Endothelial cell of umbilical vein (primary cell): ENCODE results near the gene SOX10. TPM values are rescaled to one million over a fixed set of nuclear protein-coding genes. Genes with fewer than 3 reads are reported as not detected.

Experiments used
- BruUV-seq: library from RNA; stranded (reverse); fragments of 400-500 nt; replicated peaks from 2 replicates; lab custom pipeline; 2021; lab: Mats Ljungman, UMichigan
- CTCF ChIA-PET: fragments of 300-600, 350-600 bp; sonication (Branson Sonifier 250); formaldehyde crosslinking; loops from one replicate; lab custom pipeline; 2021; ENCODE audit warnings: antibody characterized with exemption, inconsistent platforms; lab: Charles Lee
- POLR2A ChIA-PET: fragments of 300-600, 350-600 bp; sonication (Branson Sonifier 250); formaldehyde crosslinking; loops from one replicate; lab custom pipeline; 2021; ENCODE audit warnings: antibody characterized with exemption, inconsistent platforms; lab: Charles Lee
- DNase-seq: peaks from one replicate; pipeline ENCODE4 v3.0.0-alpha.2; 2011; ENCODE audit warnings: low read depth, low spot score
- FAIRE-seq: peaks from 2 replicates; lab custom pipeline; 2011; peaks lifted over from hg19 to GRCh38; lab: Jason Lieb, UNC
- H2AFZ ChIP-seq: 2 replicates; pipeline ENCODE4 v1.6.0; 2012; ENCODE audit warnings: low read depth, low read length, control low read depth, inconsistent platforms
- H3K27ac ChIP-seq: 2 replicates; pipeline ENCODE4 v1.5.1; 2011; ENCODE audit warnings: low read depth, mild to moderate bottlenecking, control low read depth, low read length, moderate library complexity; ENCODE audit not compliant: insufficient read depth
- H3K27me3 ChIP-seq, 2 experiments: 2 replicates each; pipeline versions ENCODE4 v1.6.0 to v1.6.1; 2011; ENCODE audit warnings: low read length in 2 of 2, mixed read lengths in 1 of 2; ENCODE audit not compliant: control insufficient read depth in 2 of 2, insufficient read depth in 2 of 2
- H3K36me3 ChIP-seq, 2 experiments: 2 replicates in 1 of 2; 3 replicates in 1 of 2; pipeline ENCODE4 v1.5.1; 2011; ENCODE audit warnings: low read length in 2 of 2, mild to moderate bottlenecking in 1 of 2, moderate library complexity in 1 of 2; ENCODE audit not compliant: control insufficient read depth in 2 of 2, insufficient read depth in 2 of 2; ENCODE audit errors: extremely low read depth in 1 of 2
- H3K4me1 ChIP-seq: 3 replicates; pipeline ENCODE4 v1.5.1; 2011; ENCODE audit warnings: mild to moderate bottlenecking, low read length; ENCODE audit not compliant: control insufficient read depth, insufficient read depth; ENCODE audit errors: extremely low read depth
- H3K4me2 ChIP-seq: 2 replicates; pipeline ENCODE4 v1.6.1; 2011; ENCODE audit warnings: low read length, control low read depth, mixed read lengths; ENCODE audit not compliant: insufficient read depth
- H3K4me3 ChIP-seq, 3 experiments: fragments of 200-600 bp in 1 of 3; sonication (generic), shearing (Covaris generic) in 1 of 3; replicated peaks in 1 of 3; 2 replicates each; pipeline ENCODE4 v1.5.1; 2011 to 2016; ENCODE audit warnings: control low read depth in 3 of 3, low read length in 3 of 3, mild to moderate bottlenecking in 2 of 3, inconsistent platforms in 1 of 3, low read depth in 1 of 3, moderate library complexity in 1 of 3; ENCODE audit not compliant: insufficient read depth in 1 of 3
- H3K79me2 ChIP-seq: 2 replicates; pipeline ENCODE4 v1.6.0; 2012; ENCODE audit warnings: low read length, inconsistent platforms; ENCODE audit not compliant: control insufficient read depth, insufficient read depth
- H3K9ac ChIP-seq: replicated peaks from 2 replicates; pipeline ENCODE3; 2011; ENCODE audit warnings: low read length, control low read depth; ENCODE audit not compliant: insufficient read depth; ENCODE audit errors: extremely low read depth
- H3K9me1 ChIP-seq: replicated peaks from 3 replicates; pipeline ENCODE4 v1.6.0; 2011; ENCODE audit warnings: mild to moderate bottlenecking, low read length; ENCODE audit not compliant: control insufficient read depth, insufficient read depth; ENCODE audit errors: extremely low read depth
- H3K9me3 ChIP-seq: replicated peaks from 2 replicates; pipeline ENCODE4 v1.5.1; 2012; ENCODE audit warnings: low read length, inconsistent platforms; ENCODE audit not compliant: control insufficient read depth, insufficient read depth
- H4K20me1 ChIP-seq: replicated peaks from 2 replicates; pipeline ENCODE3; 2011; ENCODE audit warnings: mild to moderate bottlenecking, low read length; ENCODE audit not compliant: control insufficient read depth, insufficient read depth; ENCODE audit errors: extremely low read depth
- CTCF ChIP-seq, 2 donors: IDR thresholded peaks; 1 replicate in 1 of 2; 2 replicates in 1 of 2; pipeline ENCODE4 v1.5.1; 2011; ENCODE audit warnings: low read length in 2 of 2, mild to moderate bottlenecking in 2 of 2, moderate library complexity in 2 of 2, control low read depth in 1 of 2, inconsistent platforms in 1 of 2, low read depth in 1 of 2; ENCODE audit not compliant: insufficient read depth in 1 of 2; ENCODE audit errors: extremely low read depth in 1 of 2
- EZH2 ChIP-seq: IDR thresholded peaks from 2 replicates; pipeline ENCODE4 v1.6.1; 2012; ENCODE audit warnings: borderline replicate concordance, low read depth, mild to moderate bottlenecking, moderate library complexity, low read length, inconsistent platforms; ENCODE audit not compliant: severe bottlenecking
- FOS ChIP-seq: IDR thresholded peaks from 2 replicates; pipeline ENCODE4 v1.6.1; 2011; ENCODE audit warnings: mild to moderate bottlenecking, low read length, moderate library complexity, borderline replicate concordance; ENCODE audit not compliant: insufficient read depth
- GATA2 ChIP-seq: IDR thresholded peaks from 2 replicates; pipeline ENCODE4 v1.7.0; 2011; ENCODE audit warnings: low read depth, mild to moderate bottlenecking, moderate library complexity, mixed read lengths, low read length; ENCODE audit not compliant: insufficient read length, insufficient read depth
- POLR2A ChIP-seq: IDR thresholded peaks from 2 replicates; pipeline ENCODE4 v1.6.1; 2012; ENCODE audit warnings: low read depth, mild to moderate bottlenecking, control low read depth, low read length
- POLR2AphosphoS5 ChIP-seq: IDR thresholded peaks from 2 replicates; pipeline ENCODE4 v1.6.1; 2012; ENCODE audit warnings: low read depth, mild to moderate bottlenecking, control low read depth, low read length, moderate library complexity; ENCODE audit not compliant: insufficient read depth
- dilution Hi-C: fragments of 300-500 bp; cut with MboI; formaldehyde crosslinking; loops from one replicate; pipeline ENCODE4 v1.15.0; 2019; ENCODE audit warnings: low sequenced_read_pairs; ENCODE audit not compliant: extremely low pct_ligation_motif_present
- intact Hi-C: fragments of 100-400 bp; cut with micrococcal nuclease; formaldehyde crosslinking; loops from one replicate; pipeline ENCODE4 v1.10.0; 2022
- polyA plus RNA-seq, 4 experiments: library from polyadenylated mRNA; depleted of rRNA in 3 of 4; stranded (reverse) in 3 of 4; unstranded in 1 of 4; fragments of >200 nt; gene quantifications; 2 replicates each; pipeline versions ENCODE4 v1.2.1 to v1.2.3, GENCODE V29; 2011 to 2012; ENCODE audit warnings: missing spikeins in 1 of 4
- total RNA-seq: library from RNA; stranded (reverse); gene quantifications from 2 replicates; pipeline ENCODE4 v1.2.3, GENCODE V29; 2021

Gene SOX10
- total and polyA plus RNA-seq, 2 donors (not counting 3 experiments of a cell fraction or from before 2014, with no cell fraction given): not detected

GRCh38 chr22:38014083-38014482, 29.7 kb upstream of the SOX10 start:
- Histone ChIP-seq H3K27me3 (no peaks in the 10 kb centered on the region), H3K4me2 (no peak overlapping the region), H3K27ac (no peak overlapping the region), H2AFZ (no peak overlapping the region), H3K9me1 (no peaks in the 10 kb centered on the region), H3K4me1 (peaks cover 12% of the 10 kb centered on the region), H3K36me3 (no peaks in the 10 kb centered on the region), H3K79me2 (no peaks in the 10 kb centered on the region), H3K9ac (no peak overlapping the region), H3K4me3 (no peak overlapping the region), H4K20me1 (no peaks in the 10 kb centered on the region), H3K9me3 (no peaks in the 10 kb centered on the region)
- ChIA-PET CTCF (no interaction called here), POLR2A (no interaction called here)
- no TSS peak for BruUV-seq
- dilution Hi-C loops (no loop called here), intact Hi-C loops (no loop called here)
- FAIRE-seq: no peak
- no peak for DNase-seq
- no peak for TF ChIP-seq POLR2AphosphoS5
- TF ChIP-seq CTCF (IDR thresholded peaks at IDR 0.05; ENCODE audit: extremely low read depth in 1 of 2, insufficient read depth in 1 of 2, low read depth in 1 of 2, low read length in 2 of 2): no peak
- TF ChIP-seq EZH2: no peak

GRCh38 chr22:38012604-38013072, 28.3 kb upstream of the SOX10 start:
- ChIA-PET POLR2A (no interaction called here), CTCF (interaction anchor here (1.1 kb wide), 1 partner anchor 13 kb away, joined by 3 read pairs; no protein-coding TSS in a partner anchor)
- H3K4me2 ChIP-seq: peak overlapping the region; percentile 33
- intact Hi-C loops (no loop called here), dilution Hi-C loops (no loop called here)
- no TSS peak for BruUV-seq
- no peaks in the 10 kb centered on the region for H3K36me3 ChIP-seq
- TF ChIP-seq POLR2A: no peak
- TF ChIP-seq EZH2: no peak
- peak; percentile 23 for TF ChIP-seq FOS
- TF ChIP-seq CTCF (IDR thresholded peaks at IDR 0.05; ENCODE audit: extremely low read depth in 1 of 2, insufficient read depth in 1 of 2, low read depth in 1 of 2, low read length in 2 of 2): no peak
- TF ChIP-seq GATA2: no peak
- H3K27me3 ChIP-seq: no peaks in the 10 kb centered on the region
- H3K9me1 ChIP-seq: no peaks in the 10 kb centered on the region
- peak; percentile 60 for FAIRE-seq
- H3K4me3 ChIP-seq: no peak overlapping the region
- no peaks in the 10 kb centered on the region for H3K9me3 ChIP-seq
- peaks cover 12% of the 10 kb centered on the region for H3K4me1 ChIP-seq
- H3K27ac ChIP-seq: no peak overlapping the region
- DNase-seq: peak; percentile 37
- H3K9ac ChIP-seq: no peak overlapping the region
- no peaks in the 10 kb centered on the region for H4K20me1 ChIP-seq
- H3K79me2 ChIP-seq: no peaks in the 10 kb centered on the region
- peak overlapping the region; percentile 63 for H2AFZ ChIP-seq
